Measurements from ENCODE around the gene CSNK1G2. TPM values are rescaled to one million over a fixed set of nuclear protein-coding genes. Genes with fewer than 3 reads are reported as not detected.

Gene CSNK1G2
- polyA plus RNA-seq, 2 of the 4 experiments (the other 2 are of a cell fraction) = 15.5 to 42.0 TPM

DNA sequence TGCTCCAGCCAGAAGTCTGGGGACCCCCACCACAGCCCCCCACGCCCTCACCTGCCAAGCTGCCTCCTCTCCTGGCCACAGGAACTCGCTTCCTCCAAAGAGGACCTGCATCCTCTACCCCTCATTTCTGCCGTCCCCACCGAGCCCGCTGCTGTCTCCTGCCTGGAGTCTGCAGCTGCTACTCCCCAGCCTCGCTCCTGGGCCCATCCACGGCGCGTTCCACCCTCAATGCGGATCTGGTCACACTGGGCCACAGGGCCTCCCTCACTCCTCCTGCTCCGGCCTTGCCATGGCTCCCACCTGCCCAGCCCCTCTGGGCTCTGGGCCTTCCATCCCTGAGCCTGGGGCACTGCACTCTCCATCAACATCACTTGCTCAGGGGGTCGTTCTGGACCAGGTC lies 70.2 kb downstream of the CSNK1G2 start:
- POLR2A ChIA-PET = no interaction called here
- Histone ChIP-seq H3K4me3 (no peak overlapping the region), H3K4me1 (peaks cover 10% of the 10 kb centered on the region), H3K4me2 (no peak overlapping the region), H3K9me3 (no peaks in the 10 kb centered on the region), H3K27ac (no peak overlapping the region)
- 94% methylated on average over 6 of the region's 12 CpGs for WGBS (ENCODE audit: missing lambda C conversion rate)
- FAIRE-seq = no peak
- no peak for DNase-seq (ENCODE audit: low read depth in 1 of 2, low spot score in 1 of 2)
- TF ChIP-seq, protein P1, sequence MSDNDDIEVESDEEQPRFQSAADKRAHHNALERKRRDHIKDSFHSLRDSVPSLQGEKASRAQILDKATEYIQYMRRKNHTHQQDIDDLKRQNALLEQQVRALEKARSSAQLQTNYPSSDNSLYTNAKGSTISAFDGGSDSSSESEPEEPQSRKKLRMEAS (IDR thresholded peaks at IDR 0.05) = no peak
- no peak for ATAC-seq
- CTCF ChIA-PET = interaction anchor here (1.0 to 1.4 kb wide), 2 partner anchors 12 to 83 kb away, joined by 3 read pairs; no protein-coding TSS in a partner anchor

DNA sequence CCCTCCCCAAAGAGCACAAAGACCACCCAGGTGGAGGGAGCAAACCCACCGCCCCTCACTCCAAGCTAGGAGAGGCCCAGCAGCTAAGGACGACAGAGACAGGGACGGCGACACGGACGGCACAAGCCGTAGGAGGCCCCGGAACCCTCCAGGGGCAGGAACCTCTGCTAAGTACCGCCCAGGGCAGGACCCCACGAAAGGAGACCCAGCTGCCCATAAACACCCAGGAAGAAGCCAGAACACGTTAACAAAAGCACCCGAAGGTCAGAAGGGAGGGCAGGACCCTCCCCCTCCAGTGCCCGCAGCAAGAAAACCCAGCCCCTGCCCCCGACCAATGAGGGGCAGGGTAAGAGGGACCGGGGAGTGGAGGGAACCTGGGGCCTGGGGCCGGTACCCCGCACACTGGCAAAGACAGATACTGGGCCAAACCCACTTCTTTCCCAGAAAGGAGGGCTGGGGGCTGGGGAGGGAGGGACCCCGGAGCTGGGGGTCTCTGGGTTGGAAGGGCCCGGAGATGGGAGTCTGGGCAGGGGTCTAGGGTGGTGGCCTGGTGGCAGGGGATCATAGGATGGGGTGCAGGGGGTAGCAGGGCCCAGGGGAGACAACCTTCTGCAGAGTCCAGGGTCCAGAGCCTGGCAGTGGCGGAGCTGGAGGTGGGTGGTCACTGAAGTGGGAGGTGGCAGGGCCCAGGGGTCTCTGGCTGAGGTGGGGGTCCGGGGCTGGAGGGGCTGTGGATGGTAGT lies 72.1 kb downstream of the CSNK1G2 start:
- ATAC-seq = no peak
- Histone ChIP-seq H3K4me1 (peaks cover 13% of the 10 kb centered on the region), H3K27ac (peak overlapping the region in 1 of 2 experiments; percentile 21; a peak in 2 of 6 replicates), H3K9me3 (no peaks in the 10 kb centered on the region), H3K4me2 (no peak overlapping the region), H3K4me3 (no peak overlapping the region)
- WGBS (ENCODE audit: missing lambda C conversion rate) = 94% methylated on average over 7 of the region's 21 CpGs
- no peak for FAIRE-seq
- POLR2A ChIA-PET = no interaction called here
- CTCF ChIA-PET = no interaction called here
- no peak for TF ChIP-seq ZSCAN20 (CRISPR knock-in tag; IDR thresholded peaks at IDR 0.05)
- TF ChIP-seq POLR2AphosphoS2 (conservative IDR thresholded peaks at IDR 0.05; ENCODE audit: low read length) = no peak
- no peak for TF ChIP-seq TFCP2L1 (CRISPR knock-in tag; IDR thresholded peaks at IDR 0.05)
- TF ChIP-seq SREBF2 (IDR thresholded peaks at IDR 0.05) = no peak
- TF ChIP-seq, protein P2, sequence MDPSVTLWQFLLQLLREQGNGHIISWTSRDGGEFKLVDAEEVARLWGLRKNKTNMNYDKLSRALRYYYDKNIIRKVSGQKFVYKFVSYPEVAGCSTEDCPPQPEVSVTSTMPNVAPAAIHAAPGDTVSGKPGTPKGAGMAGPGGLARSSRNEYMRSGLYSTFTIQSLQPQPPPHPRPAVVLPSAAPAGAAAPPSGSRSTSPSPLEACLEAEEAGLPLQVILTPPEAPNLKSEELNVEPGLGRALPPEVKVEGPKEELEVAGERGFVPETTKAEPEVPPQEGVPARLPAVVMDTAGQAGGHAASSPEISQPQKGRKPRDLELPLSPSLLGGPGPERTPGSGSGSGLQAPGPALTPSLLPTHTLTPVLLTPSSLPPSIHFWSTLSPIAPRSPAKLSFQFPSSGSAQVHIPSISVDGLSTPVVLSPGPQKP (IDR thresholded peaks at IDR 0.05; ENCODE audit: low read depth, low read length) = no peak
- TF ChIP-seq ZC3H11A (IDR thresholded peaks at IDR 0.05) = no peak
- TF ChIP-seq RAD21 (conservative IDR thresholded peaks at IDR 0.05 in 1 of 2, IDR thresholded peaks at IDR 0.05 in 1 of 2) = no peak
- no peak for TF ChIP-seq PHF8 (IDR thresholded peaks at IDR 0.05; ENCODE audit: borderline replicate concordance, low read depth)
- TF ChIP-seq, protein P3, sequence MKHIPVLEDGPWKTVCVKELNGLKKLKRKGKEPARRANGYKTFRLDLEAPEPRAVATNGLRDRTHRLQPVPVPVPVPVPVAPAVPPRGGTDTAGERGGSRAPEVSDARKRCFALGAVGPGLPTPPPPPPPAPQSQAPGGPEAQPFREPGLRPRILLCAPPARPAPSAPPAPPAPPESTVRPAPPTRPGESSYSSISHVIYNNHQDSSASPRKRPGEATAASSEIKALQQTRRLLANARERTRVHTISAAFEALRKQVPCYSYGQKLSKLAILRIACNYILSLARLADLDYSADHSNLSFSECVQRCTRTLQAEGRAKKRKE (CRISPR knock-in tag; IDR thresholded peaks at IDR 0.05; ENCODE audit: low read depth) = no peak
- TF ChIP-seq MAFK (IDR thresholded peaks at IDR 0.05; ENCODE audit: partially characterized antibody) = no peak
- TF ChIP-seq FOXS1 (CRISPR knock-in tag; IDR thresholded peaks at IDR 0.05) = no peak
- TF ChIP-seq TP53 (CRISPR knock-in tag; IDR thresholded peaks at IDR 0.05) = no peak
- TF ChIP-seq HOXB5 (CRISPR knock-in tag; IDR thresholded peaks at IDR 0.05) = no peak
- TF ChIP-seq EHMT2 (IDR thresholded peaks at IDR 0.05; ENCODE audit: low read depth) = no peak
- no peak for TF ChIP-seq NR3C1 (IDR thresholded peaks at IDR 0.05)
- DNase-seq (ENCODE audit: low read depth in 1 of 2, low spot score in 1 of 2) = no peak

DNA sequence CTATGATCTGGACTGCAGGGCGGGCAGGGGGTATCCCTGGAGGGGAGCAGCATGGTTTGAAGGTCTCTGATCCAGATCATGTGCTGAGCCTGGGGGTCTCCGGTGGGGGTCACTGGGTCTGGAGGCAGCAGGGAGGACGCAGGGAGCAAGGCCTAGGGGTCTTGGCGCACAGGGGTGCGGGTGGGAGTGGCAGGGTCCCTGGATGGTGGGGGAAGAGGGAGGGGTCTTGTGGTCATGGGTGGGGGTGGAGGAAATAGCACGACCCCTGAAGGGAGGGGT lies 72.7 kb downstream of the CSNK1G2 start:
- H3K4me1 ChIP-seq = peaks cover 13% of the 10 kb centered on the region
- no CpG with 5 or more reads among the region's 6 CpGs for WGBS (ENCODE audit: missing lambda C conversion rate)
- H3K9me3 ChIP-seq = no peaks in the 10 kb centered on the region
- DNase-seq (ENCODE audit: low read depth in 1 of 2, low spot score in 1 of 2) (no peak), FAIRE-seq (no peak), ATAC-seq (no peak)
- TF ChIP-seq, protein P4, sequence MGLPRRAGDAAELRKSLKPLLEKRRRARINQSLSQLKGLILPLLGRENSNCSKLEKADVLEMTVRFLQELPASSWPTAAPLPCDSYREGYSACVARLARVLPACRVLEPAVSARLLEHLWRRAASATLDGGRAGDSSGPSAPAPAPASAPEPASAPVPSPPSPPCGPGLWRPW (IDR thresholded peaks at IDR 0.05) = no peak
- no peak for TF ChIP-seq PHF8 (IDR thresholded peaks at IDR 0.05; ENCODE audit: borderline replicate concordance, low read depth)
- TF ChIP-seq, protein P1 (IDR thresholded peaks at IDR 0.05) = no peak
- no peak for TF ChIP-seq GATA3 (IDR thresholded peaks at IDR 0.05; ENCODE audit: borderline replicate concordance)
- TF ChIP-seq, protein P5, sequence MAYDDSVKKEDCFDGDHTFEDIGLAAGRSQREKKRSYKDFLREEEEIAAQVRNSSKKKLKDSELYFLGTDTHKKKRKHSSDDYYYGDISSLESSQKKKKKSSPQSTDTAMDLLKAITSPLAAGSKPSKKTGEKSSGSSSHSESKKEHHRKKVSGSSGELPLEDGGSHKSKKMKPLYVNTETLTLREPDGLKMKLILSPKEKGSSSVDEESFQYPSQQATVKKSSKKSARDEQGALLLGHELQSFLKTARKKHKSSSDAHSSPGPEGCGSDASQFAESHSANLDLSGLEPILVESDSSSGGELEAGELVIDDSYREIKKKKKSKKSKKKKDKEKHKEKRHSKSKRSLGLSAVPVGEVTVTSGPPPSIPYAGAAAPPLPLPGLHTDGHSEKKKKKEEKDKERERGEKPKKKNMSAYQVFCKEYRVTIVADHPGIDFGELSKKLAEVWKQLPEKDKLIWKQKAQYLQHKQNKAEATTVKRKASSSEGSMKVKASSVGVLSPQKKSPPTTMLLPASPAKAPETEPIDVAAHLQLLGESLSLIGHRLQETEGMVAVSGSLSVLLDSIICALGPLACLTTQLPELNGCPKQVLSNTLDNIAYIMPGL (CRISPR knock-in tag; IDR thresholded peaks at IDR 0.05; ENCODE audit: borderline replicate concordance) = no peak
- no peak for TF ChIP-seq CEBPB (IDR thresholded peaks at IDR 0.05)
- no peak for TF ChIP-seq FOSL2 (IDR thresholded peaks at IDR 0.05)
- TF ChIP-seq FOSL2 (CRISPR knock-in tag; IDR thresholded peaks at IDR 0.05) = no peak
- TF ChIP-seq RAD21 (conservative IDR thresholded peaks at IDR 0.05 in 1 of 2, IDR thresholded peaks at IDR 0.05 in 1 of 2) = no peak
- H3K4me2 ChIP-seq = peak overlapping the region; percentile 79; the same call in 1 of the 3 replicates
- H3K27ac ChIP-seq = peak overlapping the region in 1 of 2 experiments; percentile 21; a peak in 3 of 6 replicates
- H3K4me3 ChIP-seq = no peak overlapping the region
- CTCF ChIA-PET = no interaction called here
- POLR2A ChIA-PET = no interaction called here

Measured in A549 (cell line).